IMR-90 (cell line): ENCODE data around the gene KIF1B. TPM values are rescaled to one million over a fixed set of nuclear protein-coding genes. Genes with fewer than 3 reads are reported as not detected.

Source experiments
- ATAC-seq: fragments of 200-7000 bp; cut with Tn5 transposase; 2 replicates; pipeline ENCODE4 v1.9.1; 2020; ENCODE audit warnings: low read depth, mild to moderate bottlenecking, moderate library complexity
- BruUV-seq: library from RNA; stranded (reverse); fragments of 400-500 nt; replicated peaks from 2 replicates; lab custom pipeline; 2021; lab: Mats Ljungman, UMichigan
- CTCF ChIA-PET: fragments of 300-600 bp; formaldehyde crosslinking; extraction: SDS; loops from one replicate; lab custom pipeline; 2021; ENCODE audit warnings: antibody characterized with exemption; lab: Yijun Ruan, JAX
- POLR2A ChIA-PET: fragments of 300-600 bp; sonication (Branson Sonifier 250); formaldehyde crosslinking; loops from one replicate; lab custom pipeline; 2022; ENCODE audit warnings: antibody characterized with exemption; ENCODE audit not compliant: unreplicated experiment; lab: Charles Lee
- DNase-seq: peaks from one replicate; pipeline ENCODE4 v3.0.0; 2013
- H2AFZ ChIP-seq: replicated peaks from 2 replicates; pipeline ENCODE3; 2013; ENCODE audit warnings: low read length, mild to moderate bottlenecking; ENCODE audit not compliant: poor library complexity
- H2AK5ac ChIP-seq: 2 replicates; pipeline ENCODE4 v1.6.1; 2013; ENCODE audit warnings: low read depth, low read length, inconsistent platforms
- H2AK9ac ChIP-seq: replicated peaks from 2 replicates; pipeline ENCODE3; 2013; ENCODE audit warnings: mild to moderate bottlenecking, low read depth, low read length, moderate library complexity; ENCODE audit not compliant: poor library complexity
- H2BK120ac ChIP-seq: 2 replicates; pipeline ENCODE4 v1.6.1; 2013; ENCODE audit warnings: low read depth, low read length, inconsistent platforms
- H2BK15ac ChIP-seq: 3 replicates; pipeline ENCODE4 v1.6.1; 2013; ENCODE audit warnings: low read depth, low read length, inconsistent platforms
- H2BK20ac ChIP-seq: 2 replicates; pipeline ENCODE4 v1.6.1; 2013; ENCODE audit warnings: low read depth, mild to moderate bottlenecking, inconsistent platforms, low read length, moderate library complexity
- H2BK5ac ChIP-seq: 2 replicates; pipeline ENCODE4 v1.6.1; 2013; ENCODE audit warnings: mild to moderate bottlenecking, low read depth, low read length, inconsistent platforms; ENCODE audit not compliant: poor library complexity, severe bottlenecking
- H3K14ac ChIP-seq: replicated peaks from 2 replicates; pipeline ENCODE4 v1.6.1; 2013; ENCODE audit warnings: low read depth, low read length, inconsistent platforms
- H3K18ac ChIP-seq: 2 replicates; pipeline ENCODE4 v1.6.1; 2013; ENCODE audit warnings: low read depth, low read length, control low read depth
- H3K23ac ChIP-seq: 2 replicates; pipeline ENCODE4 v1.6.1; 2013; ENCODE audit warnings: low read depth, low read length, inconsistent platforms
- H3K27ac ChIP-seq: 2 replicates; pipeline ENCODE4 v1.5.1; 2013; ENCODE audit warnings: mild to moderate bottlenecking, control low read depth, low read length; ENCODE audit not compliant: insufficient read depth
- H3K27me3 ChIP-seq: 2 replicates; pipeline ENCODE4 v1.6.1; 2013; ENCODE audit warnings: low read length; ENCODE audit not compliant: control insufficient read depth, insufficient read depth
- H3K36me3 ChIP-seq: 2 replicates; pipeline ENCODE4 v1.6.1; 2013; ENCODE audit warnings: low read length, mixed read lengths; ENCODE audit not compliant: control insufficient read depth, insufficient read depth
- H3K4ac ChIP-seq: 2 replicates; pipeline ENCODE4 v1.6.1; 2013; ENCODE audit warnings: low read depth, low read length, inconsistent platforms
- H3K4me1 ChIP-seq: 2 replicates; pipeline ENCODE4 v1.6.1; 2013; ENCODE audit warnings: low read length, mixed read lengths; ENCODE audit not compliant: control insufficient read depth, insufficient read depth
- H3K4me2 ChIP-seq: 2 replicates; pipeline ENCODE4 v1.6.1; 2013; ENCODE audit warnings: low read depth, mild to moderate bottlenecking, control low read depth, low read length, moderate library complexity
- H3K4me3 ChIP-seq: 2 replicates; pipeline ENCODE4 v1.5.1; 2013; ENCODE audit warnings: low read depth, mild to moderate bottlenecking, control low read depth, low read length, moderate library complexity; ENCODE audit not compliant: insufficient read depth
- H3K56ac ChIP-seq: 2 replicates; pipeline ENCODE4 v1.6.1; 2013; ENCODE audit warnings: low read length, inconsistent platforms; ENCODE audit not compliant: insufficient read depth; ENCODE audit errors: extremely low read depth
- H3K79me1 ChIP-seq, 2 experiments: 2 replicates each; pipeline ENCODE4 v1.6.1; 2013; ENCODE audit warnings: low read length in 2 of 2, inconsistent platforms in 1 of 2, low read depth in 1 of 2
- H3K9ac ChIP-seq: 2 replicates; pipeline ENCODE4 v1.6.1; 2013; ENCODE audit warnings: low read depth, low read length, control low read depth
- H3K9me1 ChIP-seq: 2 replicates; pipeline ENCODE4 v1.6.1; 2013; ENCODE audit warnings: low read length, inconsistent platforms; ENCODE audit not compliant: insufficient read depth
- H3K9me3 ChIP-seq: 2 replicates; pipeline ENCODE4 v1.6.1; 2013; ENCODE audit warnings: low read length; ENCODE audit not compliant: control insufficient read depth, insufficient read depth
- H4K20me1 ChIP-seq: 2 replicates; pipeline ENCODE4 v1.6.1; 2013; ENCODE audit warnings: low read length, inconsistent platforms; ENCODE audit not compliant: insufficient read depth
- H4K5ac ChIP-seq: 2 replicates; pipeline ENCODE4 v1.6.1; 2013; ENCODE audit warnings: mild to moderate bottlenecking, low read depth, low read length, control low read depth
- H4K8ac ChIP-seq, 2 experiments: 2 replicates each; pipeline ENCODE4 v1.6.1; 2013; ENCODE audit warnings: low read depth in 2 of 2, low read length in 2 of 2, control low read depth in 1 of 2, inconsistent platforms in 1 of 2
- H4K91ac ChIP-seq: 2 replicates; pipeline ENCODE4 v1.6.1; 2013; ENCODE audit warnings: low read depth, low read length, inconsistent platforms; ENCODE audit not compliant: insufficient read depth
- BHLHE40 ChIP-seq: fragments of 150-350 bp; IDR thresholded peaks from 2 replicates; pipeline ENCODE4 v1.6.1; 2016; ENCODE audit warnings: mild to moderate bottlenecking, low read depth, low read length
- CEBPB ChIP-seq: IDR thresholded peaks from 2 replicates; pipeline ENCODE4 v1.6.1; 2012; ENCODE audit warnings: low read depth, low read length, improper control_type of control experiment
- CHD1 ChIP-seq: IDR thresholded peaks from 2 replicates; pipeline ENCODE4 v1.6.1; 2012; ENCODE audit warnings: low read depth, low read length, improper control_type of control experiment
- FOS ChIP-seq: fragments of 150-350 bp; IDR thresholded peaks from 2 replicates; pipeline ENCODE4 v1.6.1; 2016; ENCODE audit warnings: low read depth, low read length
- MAFK ChIP-seq: IDR thresholded peaks from 2 replicates; pipeline ENCODE4 v1.6.1; 2012; ENCODE audit warnings: low read depth, low read length, improper control_type of control experiment
- MAZ ChIP-seq: IDR thresholded peaks from 2 replicates; pipeline ENCODE4 v1.6.1; 2012; ENCODE audit warnings: low read depth, mild to moderate bottlenecking, low read length, improper control_type of control experiment, moderate library complexity, borderline replicate concordance
- MXI1 ChIP-seq: IDR thresholded peaks from 2 replicates; pipeline ENCODE4 v1.6.1; 2012; ENCODE audit warnings: low read depth, mild to moderate bottlenecking, low read length, moderate library complexity, borderline replicate concordance
- NFE2L2 ChIP-seq: fragments of 150-350 bp; IDR thresholded peaks from 2 replicates; pipeline ENCODE4 v1.6.1; 2016; ENCODE audit warnings: low read depth, mild to moderate bottlenecking, low read length
- POLR2A ChIP-seq: IDR thresholded peaks from 2 replicates; pipeline ENCODE4 v1.6.1; 2012; ENCODE audit warnings: mild to moderate bottlenecking, low read depth, low read length
- RAD21 ChIP-seq: IDR thresholded peaks from 2 replicates; pipeline ENCODE4 v1.6.1; 2012; ENCODE audit warnings: low read length, improper control_type of control experiment
- RCOR1 ChIP-seq: IDR thresholded peaks from 2 replicates; pipeline ENCODE4 v1.6.1; 2012; ENCODE audit warnings: mild to moderate bottlenecking, low read length, improper control_type of control experiment; ENCODE audit not compliant: insufficient replicate concordance
- RFX5 ChIP-seq: IDR thresholded peaks from 2 replicates; pipeline ENCODE4 v1.8.0; 2012; ENCODE audit warnings: low read depth, mild to moderate bottlenecking, low read length, moderate library complexity
- SMC3 ChIP-seq: fragments of 150-350 bp; IDR thresholded peaks from 2 replicates; pipeline ENCODE4 v1.6.1; 2016; ENCODE audit warnings: low read depth, mild to moderate bottlenecking, antibody characterized with exemption, low read length, moderate library complexity
- WGBS, 2 experiments: methylation state at CpG; one replicate each; pipeline versions ENCODE4 v1.1.5 to v1.1.7; 2013; ENCODE audit warnings: missing lambda C conversion rate in 2 of 2; ENCODE audit not compliant: insufficient read length in 1 of 2; ENCODE audit errors: extremely low coverage in 2 of 2; 5-methylcytosine and 5-hydroxymethylcytosine counted together
- dilution Hi-C: fragments of 300-500 bp; cut with HindIII; formaldehyde crosslinking; loops from one replicate; pipeline ENCODE4 v1.14.3; 2018; ENCODE audit warnings: low sequenced_read_pairs; ENCODE audit not compliant: unreplicated experiment
- in situ Hi-C: fragments of 300-500 bp; cut with MboI; formaldehyde crosslinking; loops from 3 replicates; pipeline ENCODE4 v1.14.3; 2019; ENCODE audit warnings: low sequenced_read_pairs, inconsistent platforms, mixed read lengths
- intact Hi-C: fragments of 100-400 bp; cut with micrococcal nuclease; formaldehyde crosslinking; loops from 2 replicates; pipeline ENCODE4 v1.10.0; 2022
- polyA plus RNA-seq, 3 experiments: library from polyadenylated mRNA; depleted of rRNA; stranded (reverse); fragments of >200 nt; gene quantifications; 2 replicates each; pipeline ENCODE4 v1.2.3, GENCODE V29; 2012; ENCODE audit warnings: low replicate concordance in 1 of 3
- total RNA-seq: library from RNA; depleted of rRNA; stranded (reverse); fragments of >200 nt; gene quantifications from 2 replicates; pipeline ENCODE4 v1.2.3, GENCODE V29; 2012
- TF ChIP-seq, protein P1 (sequence below): fragments of 150-350 bp; IDR thresholded peaks from 2 replicates; pipeline ENCODE4 v1.6.1; 2016; ENCODE audit warnings: low read depth, mild to moderate bottlenecking, low read length, moderate library complexity, borderline replicate concordance
- TF ChIP-seq, protein P2 (sequence below): fragments of 150-350 bp; IDR thresholded peaks from 2 replicates; pipeline ENCODE4 v1.6.1; 2017; ENCODE audit warnings: mild to moderate bottlenecking, antibody characterized with exemption, low read length, low read depth
- TF ChIP-seq, protein P3 (sequence below): conservative IDR thresholded peaks from 2 replicates; pipeline ENCODE4 v1.5.1; 2012; ENCODE audit warnings: mild to moderate bottlenecking, low read depth, low read length, improper control_type of control experiment

The KIF1B gene
- total and polyA plus RNA-seq, 2 of the 4 experiments (the other 2 are of a cell fraction) = 13.0 to 21.1 TPM

DNA sequence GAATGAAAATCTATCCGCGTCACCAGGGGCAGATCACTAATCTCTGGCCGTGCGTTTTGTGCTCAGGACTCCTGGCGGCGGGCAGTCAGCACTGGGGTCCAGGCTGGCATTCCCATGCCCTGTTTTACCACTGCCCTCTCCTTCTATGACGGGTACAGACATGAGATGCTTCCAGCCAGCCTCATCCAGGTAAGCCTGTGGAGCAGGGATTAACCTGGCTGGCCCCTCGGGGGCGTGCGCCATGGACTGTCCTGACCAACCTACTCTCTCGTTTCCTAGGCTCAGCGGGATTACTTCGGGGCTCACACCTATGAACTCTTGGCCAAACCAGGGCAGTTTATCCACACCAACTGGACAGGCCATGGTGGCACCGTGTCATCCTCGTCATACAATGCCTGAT lies 209.0 kb downstream of the KIF1B start:
- Histone ChIP-seq H3K27ac (no peak overlapping the region), H2BK15ac (no peak overlapping the region), H4K91ac (no peak overlapping the region), H3K4ac (no peak overlapping the region), H2AFZ (no peak overlapping the region), H3K14ac (no peak overlapping the region), H4K5ac (no peak overlapping the region), H3K4me3 (no peak overlapping the region), H3K4me1 (peaks cover 3% of the 10 kb centered on the region), H4K8ac (no peak overlapping the region), H3K79me1 (peaks cover 0 to 10% of the 10 kb centered on the region in 2 experiments; a peak in 2 of 4 replicates), H4K20me1 (no peaks in the 10 kb centered on the region), H3K56ac (no peak overlapping the region), H2BK120ac (no peak overlapping the region), H3K18ac (no peak overlapping the region), H3K9ac (no peak overlapping the region), H3K23ac (no peak overlapping the region), H3K4me2 (no peak overlapping the region), H2BK5ac (no peak overlapping the region), H3K27me3 (no peaks in the 10 kb centered on the region), H3K36me3 (peaks cover 56% of the 10 kb centered on the region), H2AK5ac (no peak overlapping the region), H2AK9ac (no peak overlapping the region), H3K9me1 (peaks cover 10% of the 10 kb centered on the region), H2BK20ac (no peak overlapping the region), H3K9me3 (no peaks in the 10 kb centered on the region)
- 83% methylated on average over 9 of the region's 15 CpGs; no CpG with 5 or more reads in 1 of the 2 experiments for WGBS, 2 experiments
- CTCF ChIA-PET = no interaction called here
- no TSS peak for BruUV-seq
- dilution Hi-C loops = no loop called here
- in situ Hi-C loops = loop anchor here (5.0 kb wide), 1 partner anchor 42 kb away; no protein-coding TSS in a partner anchor
- intact Hi-C loops = no loop called here
- TF ChIP-seq MAZ (no peak), NFE2L2 (no peak), RCOR1 (no peak), FOS (no peak), CEBPB (no peak), RFX5 (no peak), MXI1 (no peak), SMC3 (no peak), CHD1 (no peak), BHLHE40 (no peak), POLR2A (no peak), MAFK (no peak), RAD21 (no peak)
- TF ChIP-seq, protein P1, sequence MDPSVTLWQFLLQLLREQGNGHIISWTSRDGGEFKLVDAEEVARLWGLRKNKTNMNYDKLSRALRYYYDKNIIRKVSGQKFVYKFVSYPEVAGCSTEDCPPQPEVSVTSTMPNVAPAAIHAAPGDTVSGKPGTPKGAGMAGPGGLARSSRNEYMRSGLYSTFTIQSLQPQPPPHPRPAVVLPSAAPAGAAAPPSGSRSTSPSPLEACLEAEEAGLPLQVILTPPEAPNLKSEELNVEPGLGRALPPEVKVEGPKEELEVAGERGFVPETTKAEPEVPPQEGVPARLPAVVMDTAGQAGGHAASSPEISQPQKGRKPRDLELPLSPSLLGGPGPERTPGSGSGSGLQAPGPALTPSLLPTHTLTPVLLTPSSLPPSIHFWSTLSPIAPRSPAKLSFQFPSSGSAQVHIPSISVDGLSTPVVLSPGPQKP = no peak
- TF ChIP-seq, protein P2, sequence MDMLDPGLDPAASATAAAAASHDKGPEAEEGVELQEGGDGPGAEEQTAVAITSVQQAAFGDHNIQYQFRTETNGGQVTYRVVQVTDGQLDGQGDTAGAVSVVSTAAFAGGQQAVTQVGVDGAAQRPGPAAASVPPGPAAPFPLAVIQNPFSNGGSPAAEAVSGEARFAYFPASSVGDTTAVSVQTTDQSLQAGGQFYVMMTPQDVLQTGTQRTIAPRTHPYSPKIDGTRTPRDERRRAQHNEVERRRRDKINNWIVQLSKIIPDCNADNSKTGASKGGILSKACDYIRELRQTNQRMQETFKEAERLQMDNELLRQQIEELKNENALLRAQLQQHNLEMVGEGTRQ = no peak
- TF ChIP-seq, protein P3, sequence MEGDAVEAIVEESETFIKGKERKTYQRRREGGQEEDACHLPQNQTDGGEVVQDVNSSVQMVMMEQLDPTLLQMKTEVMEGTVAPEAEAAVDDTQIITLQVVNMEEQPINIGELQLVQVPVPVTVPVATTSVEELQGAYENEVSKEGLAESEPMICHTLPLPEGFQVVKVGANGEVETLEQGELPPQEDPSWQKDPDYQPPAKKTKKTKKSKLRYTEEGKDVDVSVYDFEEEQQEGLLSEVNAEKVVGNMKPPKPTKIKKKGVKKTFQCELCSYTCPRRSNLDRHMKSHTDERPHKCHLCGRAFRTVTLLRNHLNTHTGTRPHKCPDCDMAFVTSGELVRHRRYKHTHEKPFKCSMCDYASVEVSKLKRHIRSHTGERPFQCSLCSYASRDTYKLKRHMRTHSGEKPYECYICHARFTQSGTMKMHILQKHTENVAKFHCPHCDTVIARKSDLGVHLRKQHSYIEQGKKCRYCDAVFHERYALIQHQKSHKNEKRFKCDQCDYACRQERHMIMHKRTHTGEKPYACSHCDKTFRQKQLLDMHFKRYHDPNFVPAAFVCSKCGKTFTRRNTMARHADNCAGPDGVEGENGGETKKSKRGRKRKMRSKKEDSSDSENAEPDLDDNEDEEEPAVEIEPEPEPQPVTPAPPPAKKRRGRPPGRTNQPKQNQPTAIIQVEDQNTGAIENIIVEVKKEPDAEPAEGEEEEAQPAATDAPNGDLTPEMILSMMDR = no peak
- POLR2A ChIA-PET = no interaction called here
- ATAC-seq (no peak), DNase-seq (no peak)
